Hematopoietic multipotent progenitor cell treated with erythropoietin and hydrocortisone succinate and interleukin-3 and kit ligand, for 17 days (in vitro differentiated cells): ENCODE measurements around the gene FAM149A.

Experiments
- DNase-seq: peaks from one replicate; pipeline ENCODE4 v3.0.0-alpha.2; 2015; ENCODE audit warnings: low spot score

The FAM149A gene

GRCh38 chr4:186158966-186159365 is 54.5 kb downstream of the FAM149A start:
- DNase-seq = no peak

- DNase-seq = no peak
These were observed 55.1 kb downstream of the FAM149A start for GRCh38 chr4:186159613-186160012.

- DNase-seq = no peak
These were observed 56.6 kb downstream of the FAM149A start for GRCh38 chr4:186161138-186161537.

- DNase-seq = no peak
These were observed 62.5 kb downstream of the FAM149A start for GRCh38 chr4:186166852-186167512.

- DNase-seq = no peak
These were observed 63.1 kb downstream of the FAM149A start for GRCh38 chr4:186167605-186168004.

- no peak for DNase-seq
These were observed 64.2 kb downstream of the FAM149A start for GRCh38 chr4:186168750-186169149.

GRCh38 chr4:186169333-186169944 is 64.9 kb downstream of the FAM149A start:
- no peak for DNase-seq

GRCh38 chr4:186169945-186170802 is 65.7 kb downstream of the FAM149A start:
- DNase-seq = no peak

- no peak for DNase-seq
These were observed 66.5 kb downstream of the FAM149A start for GRCh38 chr4:186170966-186171365.

GRCh38 chr4:186172546-186172945 is 68.0 kb downstream of the FAM149A start:
- DNase-seq = no peak

GRCh38 chr4:186188107-186188506 is 83.6 kb downstream of the FAM149A start:
- DNase-seq = no peak

- DNase-seq = no peak
These were observed 85.2 kb downstream of the FAM149A start for GRCh38 chr4:186189656-186190055.

- peak; percentile 14 for DNase-seq
These were observed 86.2 kb downstream of the FAM149A start for GRCh38 chr4:186190581-186191199.

- DNase-seq = peak; percentile 50
These were observed 86.9 kb downstream of the FAM149A start, which contains the start of gene CYP4V2 for GRCh38 chr4:186191200-186192065. CYP4V2 (plus strand) TSS chr4:186191567; CDS start chr4:186191824, 257 bp downstream.

GRCh38 chr4:186192066-186192612 is 87.6 kb downstream of the FAM149A start:
- DNase-seq = no peak

GRCh38 chr4:186193851-186194250 is 89.3 kb downstream of the FAM149A start:
- DNase-seq = no peak

- DNase-seq = no peak
These were observed 91.6 kb downstream of the FAM149A start for GRCh38 chr4:186196063-186196462.

GRCh38 chr4:186200516-186200915 is 96.0 kb downstream of the FAM149A start:
- no peak for DNase-seq

- DNase-seq = no peak
These were observed 96.5 kb downstream of the FAM149A start for GRCh38 chr4:186201010-186201409.

- DNase-seq = peak; percentile 22
These were observed 97.2 kb downstream of the FAM149A start for GRCh38 chr4:186201535-186202230.
